Hepatocyte (in vitro differentiated cells): Measurements from ENCODE around the gene KLC3.

ENCODE experiments used
- CTCF ChIP-seq: fragments of 200-600 bp; sonication (generic); IDR thresholded peaks from 2 replicates; pipeline ENCODE4 v1.5.1; 2016; ENCODE audit warnings: antibody characterized with exemption, mild to moderate bottlenecking; ENCODE audit not compliant: poor library complexity
- EZH2 ChIP-seq: fragments of 200-600 bp; sonication (generic); IDR thresholded peaks from 2 replicates; pipeline ENCODE4 v1.6.1; 2016; ENCODE audit warnings: antibody characterized with exemption, mild to moderate bottlenecking, borderline replicate concordance

- no peak for TF ChIP-seq CTCF
- TF ChIP-seq EZH2: no peak
These were observed 51.5 kb downstream of the KLC3 start for GRCh38 chr19:45391871-45392665.
